Mesendoderm (in vitro differentiated cells): ENCODE data around the gene ZNF783.

Experiments used
- DNase-seq: peaks from one replicate; pipeline ENCODE4 v3.0.0; 2013
- H2AK5ac ChIP-seq: 2 replicates; pipeline ENCODE4 v1.6.1; 2013; ENCODE audit warnings: low read length, inconsistent platforms
- H2BK120ac ChIP-seq: 2 replicates; pipeline ENCODE4 v1.6.1; 2013; ENCODE audit warnings: low read depth, mild to moderate bottlenecking, low read length, moderate library complexity, mixed read lengths
- H2BK15ac ChIP-seq: replicated peaks from 2 replicates; pipeline ENCODE4 v1.6.1; 2013; ENCODE audit warnings: low read depth, mild to moderate bottlenecking, moderate library complexity
- H2BK5ac ChIP-seq: 2 replicates; pipeline ENCODE4 v1.6.1; 2013; ENCODE audit warnings: low read length, inconsistent platforms
- H3K18ac ChIP-seq: 2 replicates; pipeline ENCODE4 v1.6.1; 2013; ENCODE audit warnings: mild to moderate bottlenecking, low read length, mixed read lengths
- H3K23ac ChIP-seq: one replicate; pipeline ENCODE4 v1.6.1; 2013; ENCODE audit warnings: low read length
- H3K27ac ChIP-seq: 2 replicates; pipeline ENCODE4 v1.5.1; 2013; ENCODE audit warnings: low read depth, mild to moderate bottlenecking, inconsistent platforms, low read length, moderate library complexity
- H3K27me3 ChIP-seq: 2 replicates; pipeline ENCODE4 v1.6.1; 2013; ENCODE audit warnings: low read length, control low read depth, mild to moderate bottlenecking, inconsistent platforms; ENCODE audit not compliant: insufficient read depth, poor library complexity
- H3K36me3 ChIP-seq: 2 replicates; pipeline ENCODE4 v1.6.1; 2013; ENCODE audit warnings: low read length, inconsistent platforms; ENCODE audit not compliant: control insufficient read depth, insufficient read depth
- H3K4ac ChIP-seq: one replicate; pipeline ENCODE4 v1.6.1; 2013; ENCODE audit warnings: low read depth, mild to moderate bottlenecking, low read length, moderate library complexity
- H3K4me1 ChIP-seq: 2 replicates; pipeline ENCODE4 v1.6.1; 2013; ENCODE audit warnings: low read depth, low read length, inconsistent platforms; ENCODE audit not compliant: control insufficient read depth
- H3K4me2 ChIP-seq: 2 replicates; pipeline ENCODE4 v1.6.1; 2013; ENCODE audit warnings: low read length
- H3K4me3 ChIP-seq: 2 replicates; pipeline ENCODE4 v1.5.1; 2013; ENCODE audit warnings: mild to moderate bottlenecking, low read length
- H3K56ac ChIP-seq: one replicate; pipeline ENCODE4 v1.6.1; 2013; ENCODE audit warnings: low read length
- H3K79me1 ChIP-seq: 2 replicates; pipeline ENCODE4 v1.6.1; 2013; ENCODE audit warnings: low read length, inconsistent platforms
- H3K79me2 ChIP-seq: 2 replicates; pipeline ENCODE4 v1.6.1; 2013; ENCODE audit warnings: mild to moderate bottlenecking, low read length; ENCODE audit not compliant: control insufficient read depth, insufficient read depth
- H3K9ac ChIP-seq: 2 replicates; pipeline ENCODE4 v1.6.1; 2013; ENCODE audit warnings: low read length, inconsistent platforms
- H4K5ac ChIP-seq: one replicate; pipeline ENCODE4 v1.6.1; 2013; ENCODE audit warnings: low read length
- H4K8ac ChIP-seq: one replicate; pipeline ENCODE4 v1.6.1; 2013; ENCODE audit warnings: low read depth, mild to moderate bottlenecking, control low read depth, low read length, moderate library complexity
- WGBS: extraction: QIAGEN DNeasy Blood & Tissue Kit; methylation state at CpG from one replicate; pipeline ENCODE4 v1.1.7; 2013; ENCODE audit warnings: low lambda C conversion rate, missing lambda C conversion rate; ENCODE audit not compliant: insufficient coverage; ENCODE audit errors: extremely low coverage; 5-methylcytosine and 5-hydroxymethylcytosine counted together

Gene ZNF783

GRCh38 chr7:149296368-149296767 is 34.4 kb downstream of the ZNF783 start:
- no peak overlapping the region for H2BK15ac ChIP-seq
- H3K4me2 ChIP-seq, result no peak overlapping the region
- no peak overlapping the region for H3K27ac ChIP-seq
- H3K56ac ChIP-seq, result no peak overlapping the region
- H3K23ac ChIP-seq, result no peak overlapping the region
- no peak overlapping the region for H4K8ac ChIP-seq
- H3K79me1 ChIP-seq, result no peaks in the 10 kb centered on the region
- H3K79me2 ChIP-seq, result no peaks in the 10 kb centered on the region
- H2AK5ac ChIP-seq, result no peak overlapping the region
- no peak overlapping the region for H3K9ac ChIP-seq
- H3K4me3 ChIP-seq, result no peak overlapping the region
- no peak overlapping the region for H3K18ac ChIP-seq
- no peaks in the 10 kb centered on the region for H3K4me1 ChIP-seq
- H2BK5ac ChIP-seq, result no peak overlapping the region
- H3K27me3 ChIP-seq, result no peaks in the 10 kb centered on the region
- H3K4ac ChIP-seq, result no peak overlapping the region
- no peak overlapping the region for H4K5ac ChIP-seq
- no peak overlapping the region for H2BK120ac ChIP-seq
- DNase-seq, result no peak
- no CpG with 5 or more reads among the region's 4 CpGs for WGBS
- H3K36me3 ChIP-seq, result no peaks in the 10 kb centered on the region

- no peak for DNase-seq
- Histone ChIP-seq H3K23ac (no peak overlapping the region), H2AK5ac (no peak overlapping the region), H4K5ac (no peak overlapping the region), H3K4me3 (no peak overlapping the region), H3K9ac (no peak overlapping the region), H3K79me2 (no peaks in the 10 kb centered on the region), H2BK15ac (no peak overlapping the region), H3K4ac (no peak overlapping the region), H4K8ac (no peak overlapping the region), H2BK5ac (no peak overlapping the region), H3K18ac (no peak overlapping the region), H3K27ac (no peak overlapping the region), H3K79me1 (no peaks in the 10 kb centered on the region), H3K4me1 (no peaks in the 10 kb centered on the region), H3K36me3 (no peaks in the 10 kb centered on the region), H3K4me2 (no peak overlapping the region), H3K27me3 (no peaks in the 10 kb centered on the region), H2BK120ac (no peak overlapping the region), H3K56ac (no peak overlapping the region)
- no CpG with 5 or more reads among the region's 5 CpGs for WGBS
These were observed 35.2 kb downstream of the ZNF783 start for GRCh38 chr7:149297034-149297755.

GRCh38 chr7:149300620-149301285 is 38.8 kb downstream of the ZNF783 start:
- H3K4me1 ChIP-seq, result no peaks in the 10 kb centered on the region
- H3K79me2 ChIP-seq, result no peaks in the 10 kb centered on the region
- H3K23ac ChIP-seq, result no peak overlapping the region
- no peak overlapping the region for H2AK5ac ChIP-seq
- no peak overlapping the region for H3K18ac ChIP-seq
- no peaks in the 10 kb centered on the region for H3K27me3 ChIP-seq
- DNase-seq, result no peak
- H4K8ac ChIP-seq, result no peak overlapping the region
- H3K4me2 ChIP-seq, result no peak overlapping the region
- no peak overlapping the region for H2BK15ac ChIP-seq
- no peaks in the 10 kb centered on the region for H3K79me1 ChIP-seq
- no peak overlapping the region for H3K4ac ChIP-seq
- H3K36me3 ChIP-seq, result no peaks in the 10 kb centered on the region
- no peak overlapping the region for H3K27ac ChIP-seq
- no peak overlapping the region for H2BK5ac ChIP-seq
- no peak overlapping the region for H2BK120ac ChIP-seq
- no peak overlapping the region for H3K9ac ChIP-seq
- no peak overlapping the region for H3K4me3 ChIP-seq
- no peak overlapping the region for H4K5ac ChIP-seq
- 100% methylated on average over 1 of the region's 8 CpGs for WGBS
- no peak overlapping the region for H3K56ac ChIP-seq

DNA sequence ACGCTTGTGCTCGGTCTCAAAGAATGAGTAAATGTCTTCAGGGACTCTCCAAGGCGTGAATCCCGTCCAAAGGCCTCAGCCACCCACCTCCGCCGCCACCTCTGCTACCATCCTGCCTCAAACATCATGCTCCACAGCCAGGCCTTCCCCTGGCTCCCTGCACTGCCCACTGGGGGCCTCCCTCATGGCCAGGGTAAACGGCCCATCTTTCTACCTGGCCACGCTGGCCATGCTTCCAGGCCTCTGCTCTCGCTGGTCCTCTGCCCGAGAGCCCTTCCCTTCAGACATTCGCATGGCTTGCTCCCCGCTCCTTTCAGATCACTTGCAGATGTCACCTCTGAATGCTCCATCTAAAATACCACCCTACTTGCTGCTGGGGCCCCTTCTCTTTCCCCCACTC is 40.2 kb downstream of the ZNF783 start:
- H3K4me3 ChIP-seq, result no peak overlapping the region
- H2BK15ac ChIP-seq, result no peak overlapping the region
- no peak overlapping the region for H3K23ac ChIP-seq
- no peak overlapping the region for H4K5ac ChIP-seq
- DNase-seq, result no peak
- H3K79me2 ChIP-seq, result no peaks in the 10 kb centered on the region
- H3K4me1 ChIP-seq, result no peaks in the 10 kb centered on the region
- H4K8ac ChIP-seq, result no peak overlapping the region
- WGBS, result no CpG with 5 or more reads among the region's 12 CpGs
- H2BK120ac ChIP-seq, result no peak overlapping the region
- no peaks in the 10 kb centered on the region for H3K27me3 ChIP-seq
- no peak overlapping the region for H3K27ac ChIP-seq
- no peak overlapping the region for H3K56ac ChIP-seq
- H3K4me2 ChIP-seq, result no peak overlapping the region
- no peak overlapping the region for H2AK5ac ChIP-seq
- H3K79me1 ChIP-seq, result no peaks in the 10 kb centered on the region
- no peak overlapping the region for H3K4ac ChIP-seq
- no peak overlapping the region for H3K18ac ChIP-seq
- H3K36me3 ChIP-seq, result no peaks in the 10 kb centered on the region
- no peak overlapping the region for H2BK5ac ChIP-seq
- no peak overlapping the region for H3K9ac ChIP-seq

GRCh38 chr7:149302865-149303264 is 40.9 kb downstream of the ZNF783 start:
- H3K4me1 ChIP-seq, result no peaks in the 10 kb centered on the region
- H4K8ac ChIP-seq, result no peak overlapping the region
- H3K79me1 ChIP-seq, result no peaks in the 10 kb centered on the region
- H3K4ac ChIP-seq, result no peak overlapping the region
- no CpG with 5 or more reads among the region's 2 CpGs for WGBS
- no peaks in the 10 kb centered on the region for H3K27me3 ChIP-seq
- DNase-seq, result no peak
- no peak overlapping the region for H3K9ac ChIP-seq
- no peak overlapping the region for H2BK120ac ChIP-seq
- no peak overlapping the region for H2AK5ac ChIP-seq
- H3K56ac ChIP-seq, result no peak overlapping the region
- no peaks in the 10 kb centered on the region for H3K36me3 ChIP-seq
- no peak overlapping the region for H3K27ac ChIP-seq
- H2BK15ac ChIP-seq, result no peak overlapping the region
- no peak overlapping the region for H4K5ac ChIP-seq
- no peak overlapping the region for H3K4me2 ChIP-seq
- no peak overlapping the region for H2BK5ac ChIP-seq
- H3K23ac ChIP-seq, result no peak overlapping the region
- no peak overlapping the region for H3K4me3 ChIP-seq
- no peak overlapping the region for H3K18ac ChIP-seq
- H3K79me2 ChIP-seq, result no peaks in the 10 kb centered on the region
